A673 (cell line): ENCODE data around the gene RNF40. TPM values are rescaled to one million over a fixed set of nuclear protein-coding genes. Genes with fewer than 3 reads are reported as not detected.

Experiments
- BruUV-seq: library from RNA; stranded (reverse); fragments of 400-500 nt; replicated peaks from 2 replicates; lab custom pipeline; 2021; lab: Mats Ljungman, UMichigan
- CTCF ChIA-PET: fragments of 300-600 bp; sonication (Branson Sonifier 250); formaldehyde crosslinking; loops from one replicate; lab custom pipeline; 2022; ENCODE audit warnings: antibody characterized with exemption; lab: Charles Lee
- POLR2A ChIA-PET: fragments of 300-600 bp; sonication (Branson Sonifier 250); formaldehyde crosslinking; loops from one replicate; lab custom pipeline; 2022; ENCODE audit warnings: antibody characterized with exemption; ENCODE audit not compliant: low non-redundant PET; lab: Charles Lee
- DNase-seq: peaks from one replicate; pipeline ENCODE4 v3.0.0-alpha.2; 2015; ENCODE audit warnings: low spot score
- H3K27ac ChIP-seq: fragments of 200-600 bp; sonication (generic); 2 replicates; pipeline ENCODE4 v1.5.1; 2016; ENCODE audit warnings: mixed run types, low read depth, mild to moderate bottlenecking, mixed read lengths, antibody characterized with exemption, low read length; ENCODE audit not compliant: poor library complexity, severe bottlenecking
- H3K27me3 ChIP-seq: fragments of 200-600 bp; sonication (generic); replicated peaks from 2 replicates; pipeline ENCODE4 v1.6.1; 2017; ENCODE audit warnings: mixed run types, low read depth, mild to moderate bottlenecking, mixed read lengths, antibody characterized with exemption, low read length; ENCODE audit not compliant: insufficient read depth, poor library complexity
- H3K36me3 ChIP-seq: fragments of 200-600 bp; sonication (generic); 2 replicates; pipeline ENCODE4 v1.6.1; 2016; ENCODE audit warnings: mixed run types, mild to moderate bottlenecking, mixed read lengths, antibody characterized with exemption, low read length; ENCODE audit not compliant: insufficient read depth, poor library complexity, severe bottlenecking
- H3K4me1 ChIP-seq: fragments of 200-600 bp; sonication (generic); 2 replicates; pipeline ENCODE4 v1.6.1; 2017; ENCODE audit warnings: mixed run types, mild to moderate bottlenecking, mixed read lengths, antibody characterized with exemption, low read length; ENCODE audit not compliant: insufficient read depth, poor library complexity, severe bottlenecking
- H3K4me3 ChIP-seq: fragments of 200-600 bp; sonication (generic); 2 replicates; pipeline ENCODE4 v1.5.1; 2016; ENCODE audit warnings: low read depth, mixed run types, mild to moderate bottlenecking, mixed read lengths, low read length; ENCODE audit not compliant: poor library complexity, severe bottlenecking
- H3K9me3 ChIP-seq: fragments of 200-600 bp; sonication (generic); 2 replicates; pipeline ENCODE4 v1.6.1; 2016; ENCODE audit warnings: mixed run types, low read depth, mild to moderate bottlenecking, mixed read lengths, antibody characterized with exemption, low read length; ENCODE audit not compliant: poor library complexity, severe bottlenecking
- CTCF ChIP-seq: fragments of 300-800, 200-600 bp; sonication (generic); conservative IDR thresholded peaks from 2 replicates; pipeline ENCODE4 v1.5.1; 2017; ENCODE audit warnings: low read depth, mild to moderate bottlenecking, antibody characterized with exemption, low read length, moderate library complexity, mixed read lengths
- EZH2 ChIP-seq: fragments of 200-600 bp; sonication (generic); IDR thresholded peaks from 2 replicates; pipeline ENCODE4 v1.6.1; 2017; ENCODE audit warnings: borderline replicate concordance, low read depth, mild to moderate bottlenecking, mixed read lengths, antibody characterized with exemption, low read length; ENCODE audit not compliant: poor library complexity, severe bottlenecking
- intact Hi-C: fragments of 100-400 bp; cut with micrococcal nuclease; formaldehyde crosslinking; loops from one replicate; pipeline ENCODE4 v1.10.0; 2022; ENCODE audit not compliant: unreplicated experiment
- total RNA-seq: library from RNA; stranded (reverse); gene quantifications from 2 replicates; pipeline ENCODE4 v1.2.3, GENCODE V29; 2021

RNF40 gene
- total RNA-seq, 1 experiment from 2014 or later: 132 TPM

- intact Hi-C loops: loop anchor here (5.0 kb wide), 1 partner anchor 177 kb away; the partner anchor contains the start of gene FBXL19
Measured at GRCh38 chr16:30745082-30745481, 17.0 kb upstream of the RNF40 start.

GRCh38 chr16:30746638-30747175, 15.4 kb upstream of the RNF40 start:
- ChIA-PET CTCF (no interaction called here), POLR2A (no interaction called here)
- H3K4me3 ChIP-seq: no peak overlapping the region
- intact Hi-C loops: loop anchor here (5.0 kb wide), 1 partner anchor 176 kb away; the partner anchor contains the start of gene FBXL19
- no peaks in the 10 kb centered on the region for H3K27me3 ChIP-seq
- H3K36me3 ChIP-seq: peaks cover 19% of the 10 kb centered on the region
- H3K9me3 ChIP-seq: no peaks in the 10 kb centered on the region
- no TSS peak for BruUV-seq
- no peak for TF ChIP-seq CTCF
- TF ChIP-seq EZH2: no peak
- no peak for DNase-seq
- H3K27ac ChIP-seq: no peak overlapping the region
- H3K4me1 ChIP-seq: no peaks in the 10 kb centered on the region

More at GRCh38 chr16:30745082-30745481, 17.0 kb upstream of the RNF40 start:
- H3K9me3 ChIP-seq: no peaks in the 10 kb centered on the region
- no peaks in the 10 kb centered on the region for H3K27me3 ChIP-seq
- CTCF ChIA-PET: no interaction called here
- H3K36me3 ChIP-seq: peaks cover 22% of the 10 kb centered on the region
- TF ChIP-seq EZH2 (no peak), CTCF (no peak)
- no peaks in the 10 kb centered on the region for H3K4me1 ChIP-seq
- no peak overlapping the region for H3K27ac ChIP-seq
- DNase-seq: no peak
- BruUV-seq: no TSS peak
- POLR2A ChIA-PET: no interaction called here
- no peak overlapping the region for H3K4me3 ChIP-seq

- no peaks in the 10 kb centered on the region for H3K27me3 ChIP-seq
- ChIA-PET POLR2A (interaction anchor here (0.6 kb wide), 1 partner anchor 604 kb away, joined by 3 read pairs; no protein-coding TSS in a partner anchor), CTCF (no interaction called here)
- no peak for DNase-seq
- no peaks in the 10 kb centered on the region for H3K4me1 ChIP-seq
- peak overlapping the region; percentile 64 for H3K4me3 ChIP-seq
- no TSS peak for BruUV-seq
- H3K9me3 ChIP-seq: no peaks in the 10 kb centered on the region
- TF ChIP-seq EZH2: no peak
- TF ChIP-seq CTCF: no peak
- intact Hi-C loops: loop anchor here (5.0 kb wide), 1 partner anchor 175 kb away; the partner anchor contains the start of gene FBXL19
- peaks cover 13% of the 10 kb centered on the region for H3K36me3 ChIP-seq
- peak overlapping the region; percentile 84 for H3K27ac ChIP-seq
Measured at GRCh38 chr16:30747331-30747730, 14.8 kb upstream of the RNF40 start.
